DOHH2 (cell line): Measurements from ENCODE around the gene DLG1.

ENCODE experiments used
- EZH2phosphoT487 ChIP-seq: fragments of 200-600 bp; sonication (generic); IDR thresholded peaks from 2 replicates; pipeline ENCODE4 v1.6.1; 2017; ENCODE audit warnings: borderline replicate concordance, mild to moderate bottlenecking, antibody characterized with exemption, low read length, moderate library complexity, mixed read lengths
- TF ChIP-seq, protein P1 (sequence below): fragments of 200-600 bp; sonication (generic); IDR thresholded peaks from one replicate; pipeline ENCODE4 v1.5.1; 2014; ENCODE audit warnings: antibody characterized with exemption, mild to moderate bottlenecking, low read depth, low read length; ENCODE audit not compliant: poor library complexity, severe bottlenecking

DNA sequence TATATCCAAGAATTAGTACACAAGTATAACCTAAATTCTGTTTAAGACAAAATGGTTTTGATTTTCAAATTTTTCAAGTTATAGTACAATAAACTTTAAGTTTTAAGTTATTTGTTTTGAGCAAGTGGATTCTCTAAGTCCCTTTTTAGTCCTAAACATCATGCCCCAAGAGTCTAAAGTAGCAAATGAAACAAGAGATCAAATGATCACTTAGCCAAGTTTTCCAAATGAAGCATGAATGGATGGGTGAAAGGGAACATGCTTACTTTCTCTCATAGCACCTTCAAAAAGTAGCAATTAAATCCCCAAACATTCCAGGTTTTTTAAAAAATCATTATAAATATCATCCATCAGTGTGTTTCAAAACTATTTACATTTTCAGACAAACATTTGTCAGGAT lies 19.5 kb downstream of the DLG1 start:
- TF ChIP-seq, protein P1, sequence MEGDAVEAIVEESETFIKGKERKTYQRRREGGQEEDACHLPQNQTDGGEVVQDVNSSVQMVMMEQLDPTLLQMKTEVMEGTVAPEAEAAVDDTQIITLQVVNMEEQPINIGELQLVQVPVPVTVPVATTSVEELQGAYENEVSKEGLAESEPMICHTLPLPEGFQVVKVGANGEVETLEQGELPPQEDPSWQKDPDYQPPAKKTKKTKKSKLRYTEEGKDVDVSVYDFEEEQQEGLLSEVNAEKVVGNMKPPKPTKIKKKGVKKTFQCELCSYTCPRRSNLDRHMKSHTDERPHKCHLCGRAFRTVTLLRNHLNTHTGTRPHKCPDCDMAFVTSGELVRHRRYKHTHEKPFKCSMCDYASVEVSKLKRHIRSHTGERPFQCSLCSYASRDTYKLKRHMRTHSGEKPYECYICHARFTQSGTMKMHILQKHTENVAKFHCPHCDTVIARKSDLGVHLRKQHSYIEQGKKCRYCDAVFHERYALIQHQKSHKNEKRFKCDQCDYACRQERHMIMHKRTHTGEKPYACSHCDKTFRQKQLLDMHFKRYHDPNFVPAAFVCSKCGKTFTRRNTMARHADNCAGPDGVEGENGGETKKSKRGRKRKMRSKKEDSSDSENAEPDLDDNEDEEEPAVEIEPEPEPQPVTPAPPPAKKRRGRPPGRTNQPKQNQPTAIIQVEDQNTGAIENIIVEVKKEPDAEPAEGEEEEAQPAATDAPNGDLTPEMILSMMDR, result no peak
- no peak for TF ChIP-seq EZH2phosphoT487
